HepG2 (cell line): ENCODE data around the gene FAM83C. TPM values are rescaled to one million over a fixed set of nuclear protein-coding genes. Genes with fewer than 3 reads are reported as not detected.

Experiments used
- BRF2 ChIP-seq: sonication (generic); formaldehyde crosslinking; IDR thresholded peaks from 2 replicates; pipeline ENCODE4 v1.8.1; 2022; ENCODE audit warnings: mild to moderate bottlenecking, missing genetic modification reagents
- ETV6 ChIP-seq: sonication (generic); formaldehyde crosslinking; conservative IDR thresholded peaks from 2 replicates; pipeline ENCODE4 v1.4.0; 2020; ENCODE audit warnings: missing genetic modification reagents
- GABPA ChIP-seq, 2 experiments: IDR thresholded peaks; 2 replicates each; pipeline ENCODE4 v1.6.1; 2011 to 2016; ENCODE audit warnings: low read depth in 2 of 2, low read length in 1 of 2, missing biosample characterization in 1 of 2, missing genetic modification characterization in 1 of 2
- HDAC2 ChIP-seq: sonication (generic); formaldehyde crosslinking; IDR thresholded peaks from 2 replicates; pipeline ENCODE4 v1.4.0; 2020; ENCODE audit warnings: missing genetic modification reagents
- PITX1 ChIP-seq: sonication (generic); formaldehyde crosslinking; IDR thresholded peaks from 2 replicates; pipeline ENCODE4 v1.5.1; 2020; ENCODE audit warnings: mild to moderate bottlenecking, missing genetic modification reagents
- RFX1 ChIP-seq: fragments of 450-650 bp; IDR thresholded peaks from 2 replicates; pipeline ENCODE4 v1.6.1; 2017
- SRY ChIP-seq: sonication (generic); formaldehyde crosslinking; IDR thresholded peaks from 2 replicates; pipeline ENCODE4 v1.8.0; 2022; ENCODE audit warnings: mild to moderate bottlenecking, missing genetic modification reagents
- THRA ChIP-seq: sonication (generic); formaldehyde crosslinking; IDR thresholded peaks from 2 replicates; pipeline ENCODE4 v1.4.0; 2020; ENCODE audit warnings: missing genetic modification reagents, borderline replicate concordance
- USF2 ChIP-seq, 2 experiments: sonication (generic) in 1 of 2; formaldehyde crosslinking in 1 of 2; IDR thresholded peaks; 2 replicates each; pipeline versions ENCODE4 v1.5.1 to v1.6.1; 2011 to 2020; ENCODE audit warnings: borderline replicate concordance in 1 of 2, low read depth in 1 of 2, low read length in 1 of 2, mild to moderate bottlenecking in 1 of 2, missing genetic modification reagents in 1 of 2, moderate library complexity in 1 of 2
- ZBTB25 ChIP-seq: IDR thresholded peaks from 2 replicates; pipeline ENCODE4 v1.6.1; 2018; ENCODE audit warnings: missing genetic modification reagents
- ZNF30 ChIP-seq: sonication (generic); formaldehyde crosslinking; IDR thresholded peaks from 2 replicates; pipeline ENCODE4 v1.5.0; 2020; ENCODE audit warnings: mild to moderate bottlenecking, missing genetic modification reagents
- ZNF33A ChIP-seq: sonication (generic); formaldehyde crosslinking; IDR thresholded peaks from 2 replicates; pipeline ENCODE4 v1.5.1; 2020; ENCODE audit warnings: missing genetic modification reagents, mild to moderate bottlenecking, moderate library complexity, borderline replicate concordance
- ZNF614 ChIP-seq: IDR thresholded peaks from 2 replicates; pipeline ENCODE4 v1.6.1; 2018; ENCODE audit warnings: missing biosample characterization, missing genetic modification reagents, inconsistent platforms, borderline replicate concordance
- ZNF646 ChIP-seq: sonication (generic); formaldehyde crosslinking; IDR thresholded peaks from 2 replicates; pipeline ENCODE4 v1.9.0; 2021; ENCODE audit warnings: mild to moderate bottlenecking, missing genetic modification reagents
- ZNF670 ChIP-seq: sonication (generic); formaldehyde crosslinking; IDR thresholded peaks from 2 replicates; pipeline ENCODE4 v1.8.0; 2022; ENCODE audit warnings: mild to moderate bottlenecking, missing genetic modification reagents, borderline replicate concordance
- polyA plus RNA-seq, 8 experiments: library from polyadenylated mRNA; depleted of rRNA in 3 of 8; stranded (reverse) in 7 of 8; unstranded in 1 of 8; fragments of >200 nt; fragmentation: Illumina TruSeq in 4 of 8; extraction: Trizol in 4 of 8; gene quantifications; 2 replicates each; pipeline versions ENCODE4 v1.2.1 to v1.2.3, GENCODE V29; 2011 to 2016; ENCODE audit warnings: low read depth in 4 of 8, missing spikeins in 1 of 8, mixed read lengths in 1 of 8; ENCODE audit not compliant: insufficient read depth in 1 of 8
- total RNA-seq, 5 experiments: library from RNA; depleted of rRNA; stranded (reverse); fragments of >200 nt; fragmentation: Illumina TruSeq; extraction: Trizol; gene quantifications; 2 replicates each; pipeline ENCODE4 v1.2.3, GENCODE V29; 2016; ENCODE audit warnings: low read depth in 1 of 5

The FAM83C gene
- total and polyA plus RNA-seq, 2 of the 13 experiments (the other 11 are each of a cell fraction or from before 2014, with no cell fraction given): 0.04 TPM; not detected in 1

GRCh38 chr20:35284267-35284991 is 7.8 kb downstream of the FAM83C start, which contains the start of gene EIF6 (continued):
- no peak; the same call in 1 of the 2 replicates for TF ChIP-seq ZNF646 (CRISPR knock-in tag)
- peak; percentile 89 for TF ChIP-seq GABPA (IDR thresholded peaks at IDR 0.05; ENCODE audit: low read depth, low read length)
- TF ChIP-seq GABPA (CRISPR knock-in tag; IDR thresholded peaks at IDR 0.05; ENCODE audit: low read depth): peak; percentile 98
- TF ChIP-seq ZNF670 (CRISPR knock-in tag): peak; percentile 96; the same call in 1 of the 2 replicates
- no peak for TF ChIP-seq RFX1
- peak; percentile 85 for TF ChIP-seq PITX1 (CRISPR knock-in tag)
- TF ChIP-seq USF2 (IDR thresholded peaks at IDR 0.05; ENCODE audit: low read depth, low read length): no peak
- peak; percentile 51; the same call in 1 of the 2 replicates for TF ChIP-seq USF2 (CRISPR knock-in tag; IDR thresholded peaks at IDR 0.05; ENCODE audit: borderline replicate concordance)
- peak; percentile 27 for TF ChIP-seq ZNF614 (CRISPR knock-in tag)
- TF ChIP-seq ZNF30 (CRISPR knock-in tag): no peak
- TF ChIP-seq THRA (CRISPR knock-in tag): peak; percentile 77
- TF ChIP-seq BRF2 (CRISPR knock-in tag): no peak
- TF ChIP-seq ETV6 (CRISPR knock-in tag): peak; percentile 80
- peak; percentile 70 for TF ChIP-seq HDAC2 (CRISPR knock-in tag)
- TF ChIP-seq SRY (CRISPR knock-in tag): peak; percentile 85
- peak; percentile 93; the same call in 1 of the 2 replicates for TF ChIP-seq ZBTB25 (CRISPR knock-in tag)
- peak; percentile 72; the same call in 1 of the 2 replicates for TF ChIP-seq ZNF33A
